ENCODE results near the gene CALCOCO2. TPM values are rescaled to one million over a fixed set of nuclear protein-coding genes. Genes with fewer than 3 reads are reported as not detected.

CALCOCO2 gene
- total RNA-seq, 1 experiment from 2014 or later = 23.1 TPM

- H3K9me3 Mint-ChIP-seq = no peaks in the 10 kb centered on the region
- Histone ChIP-seq H3K9me3 (ENCODE audit: control insufficient read depth, low read depth, low read length) (no peaks in the 10 kb centered on the region), H3K23ac (ENCODE audit: insufficient read length, low read depth, low read length) (no peak overlapping the region), H3K18ac (ENCODE audit: insufficient read length, low read depth, low read length) (no peak overlapping the region), H2BK120ac (ENCODE audit: low read depth, low read length, poor library complexity, severe bottlenecking) (no peak overlapping the region), H3K9ac (ENCODE audit: extremely low read depth, insufficient read length, low read length) (no peak overlapping the region), H3K56ac (ENCODE audit: insufficient read length, low read depth, low read length) (no peak overlapping the region), H2BK15ac (ENCODE audit: low read depth, low read length) (no peak overlapping the region), H3K27me3 (ENCODE audit: insufficient read depth, low read length) (no peaks in the 10 kb centered on the region), H4K5ac (ENCODE audit: insufficient read length, low read depth, low read length) (no peak overlapping the region), H3K4me1 (ENCODE audit: insufficient read depth, low read length) (no peaks in the 10 kb centered on the region; the same call in 1 of the 2 replicates), H4K8ac (replicated peaks; ENCODE audit: insufficient read length, low read depth, low read length) (no peak overlapping the region), H4K20me1 (ENCODE audit: control insufficient read depth, insufficient read depth, insufficient read length) (no peaks in the 10 kb centered on the region), H3K14ac (ENCODE audit: insufficient read depth, low read length) (no peak overlapping the region), H3K4me2 (ENCODE audit: insufficient read depth, insufficient read length, low read length) (no peak overlapping the region), H3K79me2 (ENCODE audit: insufficient read depth, low read length) (no peaks in the 10 kb centered on the region), H2AFZ (ENCODE audit: low read length) (no peak overlapping the region), H4K91ac (ENCODE audit: insufficient read length, low read depth, low read length) (no peak overlapping the region), H3K79me1 (ENCODE audit: insufficient read depth, low read depth, low read length, poor library complexity, severe bottlenecking) (no peaks in the 10 kb centered on the region), H2BK5ac (ENCODE audit: insufficient read length, low read length) (no peak overlapping the region), H3K4ac (ENCODE audit: low read depth, low read length) (no peak overlapping the region), H3K23me2 (ENCODE audit: insufficient read length, low read depth, low read length, poor library complexity, severe bottlenecking) (no peaks in the 10 kb centered on the region), H3T11ph (ENCODE audit: low read length) (no peak overlapping the region), H2BK20ac (ENCODE audit: low read depth, low read length, poor library complexity, severe bottlenecking) (no peak overlapping the region), H3K27ac (ENCODE audit: insufficient read length, low read depth, low read length) (no peak overlapping the region), H2AK5ac (ENCODE audit: insufficient read length, low read length) (no peak overlapping the region), H2BK12ac (ENCODE audit: insufficient read length, low read depth, low read length) (no peak overlapping the region)
- H3K4me1 Mint-ChIP-seq = 0 out of 4 replicates have a peak, but pooled peaks cover 2% of the 10 kb centered on the region in 2 experiments
- TF ChIP-seq, protein P1, sequence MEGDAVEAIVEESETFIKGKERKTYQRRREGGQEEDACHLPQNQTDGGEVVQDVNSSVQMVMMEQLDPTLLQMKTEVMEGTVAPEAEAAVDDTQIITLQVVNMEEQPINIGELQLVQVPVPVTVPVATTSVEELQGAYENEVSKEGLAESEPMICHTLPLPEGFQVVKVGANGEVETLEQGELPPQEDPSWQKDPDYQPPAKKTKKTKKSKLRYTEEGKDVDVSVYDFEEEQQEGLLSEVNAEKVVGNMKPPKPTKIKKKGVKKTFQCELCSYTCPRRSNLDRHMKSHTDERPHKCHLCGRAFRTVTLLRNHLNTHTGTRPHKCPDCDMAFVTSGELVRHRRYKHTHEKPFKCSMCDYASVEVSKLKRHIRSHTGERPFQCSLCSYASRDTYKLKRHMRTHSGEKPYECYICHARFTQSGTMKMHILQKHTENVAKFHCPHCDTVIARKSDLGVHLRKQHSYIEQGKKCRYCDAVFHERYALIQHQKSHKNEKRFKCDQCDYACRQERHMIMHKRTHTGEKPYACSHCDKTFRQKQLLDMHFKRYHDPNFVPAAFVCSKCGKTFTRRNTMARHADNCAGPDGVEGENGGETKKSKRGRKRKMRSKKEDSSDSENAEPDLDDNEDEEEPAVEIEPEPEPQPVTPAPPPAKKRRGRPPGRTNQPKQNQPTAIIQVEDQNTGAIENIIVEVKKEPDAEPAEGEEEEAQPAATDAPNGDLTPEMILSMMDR (conservative IDR thresholded peaks at IDR 0.05) = no peak
- no peak overlapping the region for H3K27ac Mint-ChIP-seq
- no peaks in the 10 kb centered on the region for H3K27me3 Mint-ChIP-seq (ENCODE audit: low read depth)
- no peak for DNase-seq
- no peak overlapping the region for H3K4me3 Mint-ChIP-seq
- WGBS (ENCODE audit: extremely low coverage, insufficient read length, low lambda C conversion rate) = no CpG with 5 or more reads among the region's 11 CpGs
- no peaks in the 10 kb centered on the region for H3K36me3 Mint-ChIP-seq (ENCODE audit: insufficient read depth in 1 of 3, low read depth in 3 of 3)
Measured at GRCh38 chr17:48825446-48826381, 5.1 kb upstream of the CALCOCO2 start.
